H9 (cell line): ENCODE results near the gene EFL1. TPM values are rescaled to one million over a fixed set of nuclear protein-coding genes. Genes with fewer than 3 reads are reported as not detected.

Experiments
- DNase-seq: peaks from one replicate; pipeline ENCODE4 v3.0.0-alpha.2; 2017
- H2AFZ ChIP-seq: one replicate; pipeline ENCODE4 v1.6.1; 2013; ENCODE audit warnings: mild to moderate bottlenecking, low read length, control low read depth, moderate library complexity
- H2AK5ac ChIP-seq: 2 replicates; pipeline ENCODE4 v1.6.1; 2013; ENCODE audit warnings: low read length, control low read depth, mixed read lengths; ENCODE audit not compliant: insufficient read length
- H2BK120ac ChIP-seq: one replicate; pipeline ENCODE4 v1.6.1; 2013; ENCODE audit warnings: low read depth, mild to moderate bottlenecking, low read length, control low read depth, inconsistent platforms; ENCODE audit not compliant: poor library complexity, severe bottlenecking
- H2BK12ac ChIP-seq: 2 replicates; pipeline ENCODE4 v1.6.1; 2013; ENCODE audit warnings: low read length, control low read depth, mixed read lengths, low read depth; ENCODE audit not compliant: insufficient read length
- H2BK15ac ChIP-seq: 2 replicates; pipeline ENCODE4 v1.6.1; 2013; ENCODE audit warnings: low read depth, low read length, control low read depth
- H2BK20ac ChIP-seq: one replicate; pipeline ENCODE4 v1.6.1; 2013; ENCODE audit warnings: low read depth, mild to moderate bottlenecking, low read length, control low read depth, inconsistent platforms; ENCODE audit not compliant: poor library complexity, severe bottlenecking
- H2BK5ac ChIP-seq: 2 replicates; pipeline ENCODE4 v1.6.1; 2013; ENCODE audit warnings: low read length, control low read depth, mixed read lengths; ENCODE audit not compliant: insufficient read length
- H3K14ac ChIP-seq: 2 replicates; pipeline ENCODE4 v1.6.1; 2013; ENCODE audit warnings: low read length, control low read depth; ENCODE audit not compliant: insufficient read depth
- H3K18ac ChIP-seq: 2 replicates; pipeline ENCODE4 v1.6.1; 2013; ENCODE audit warnings: low read depth, mild to moderate bottlenecking, mixed read lengths, low read length, control low read depth; ENCODE audit not compliant: insufficient read length
- H3K23ac ChIP-seq: 2 replicates; pipeline ENCODE4 v1.6.1; 2013; ENCODE audit warnings: low read length, control low read depth, mixed read lengths, low read depth; ENCODE audit not compliant: insufficient read length
- H3K23me2 ChIP-seq: 2 replicates; pipeline ENCODE4 v1.6.1; 2013; ENCODE audit warnings: low read depth, mild to moderate bottlenecking, mixed read lengths, low read length, control low read depth; ENCODE audit not compliant: insufficient read length, poor library complexity, severe bottlenecking
- H3K27ac ChIP-seq: 2 replicates; pipeline ENCODE4 v1.5.1; 2013; ENCODE audit warnings: low read length, control low read depth, mixed read lengths, low read depth; ENCODE audit not compliant: insufficient read length
- H3K27me3 ChIP-seq: 2 replicates; pipeline ENCODE4 v1.6.1; 2013; ENCODE audit warnings: low read length, control low read depth, inconsistent platforms; ENCODE audit not compliant: insufficient read depth
- H3K4ac ChIP-seq: 2 replicates; pipeline ENCODE4 v1.6.1; 2013; ENCODE audit warnings: low read depth, mild to moderate bottlenecking, control low read depth, inconsistent platforms, low read length, moderate library complexity
- H3K4me1 ChIP-seq: 2 replicates; pipeline ENCODE4 v1.6.1; 2013; ENCODE audit warnings: low read length, control low read depth, inconsistent platforms; ENCODE audit not compliant: insufficient read depth
- H3K4me2 ChIP-seq: 2 replicates; pipeline ENCODE4 v1.6.1; 2013; ENCODE audit warnings: low read length, control low read depth, mixed read lengths; ENCODE audit not compliant: insufficient read length, insufficient read depth
- H3K56ac ChIP-seq: 2 replicates; pipeline ENCODE4 v1.6.1; 2013; ENCODE audit warnings: low read depth, mild to moderate bottlenecking, mixed read lengths, low read length, control low read depth; ENCODE audit not compliant: insufficient read length
- H3K79me1 ChIP-seq: 2 replicates; pipeline ENCODE4 v1.6.1; 2013; ENCODE audit warnings: low read depth, mild to moderate bottlenecking, moderate library complexity, low read length, control low read depth, inconsistent platforms; ENCODE audit not compliant: insufficient read depth, poor library complexity, severe bottlenecking
- H3K79me2 ChIP-seq: 2 replicates; pipeline ENCODE4 v1.6.1; 2013; ENCODE audit warnings: low read length, control low read depth, inconsistent platforms; ENCODE audit not compliant: insufficient read depth
- H3K9ac ChIP-seq: 2 replicates; pipeline ENCODE4 v1.6.1; 2013; ENCODE audit warnings: low read length, control low read depth, mixed read lengths; ENCODE audit not compliant: insufficient read length; ENCODE audit errors: extremely low read depth
- H3K9me3 ChIP-seq: one replicate; pipeline ENCODE4 v1.6.1; 2013; ENCODE audit warnings: low read depth, low read length, inconsistent platforms; ENCODE audit not compliant: control insufficient read depth
- H3T11ph ChIP-seq: one replicate; pipeline ENCODE4 v1.6.1; 2013; ENCODE audit warnings: mild to moderate bottlenecking, low read length, control low read depth, inconsistent platforms
- H4K20me1 ChIP-seq: one replicate; pipeline ENCODE4 v1.6.1; 2013; ENCODE audit not compliant: control insufficient read depth, insufficient read length, insufficient read depth
- H4K5ac ChIP-seq: 2 replicates; pipeline ENCODE4 v1.6.1; 2013; ENCODE audit warnings: low read depth, mild to moderate bottlenecking, mixed read lengths, low read length, control low read depth; ENCODE audit not compliant: insufficient read length
- H4K8ac ChIP-seq: replicated peaks from 2 replicates; pipeline ENCODE4 v1.6.1; 2013; ENCODE audit warnings: low read length, control low read depth, mixed read lengths, low read depth; ENCODE audit not compliant: insufficient read length
- H4K91ac ChIP-seq: 2 replicates; pipeline ENCODE4 v1.6.1; 2013; ENCODE audit warnings: low read depth, mild to moderate bottlenecking, moderate library complexity, mixed read lengths, low read length, control low read depth; ENCODE audit not compliant: insufficient read length
- H3K27ac Mint-ChIP-seq, 3 experiments: 2 replicates in 2 of 3; 3 replicates in 1 of 3; pipeline ENCODE4 v1.8.0; 2020 to 2021; ENCODE audit warnings: mixed read lengths in 3 of 3, mild to moderate bottlenecking in 1 of 3, moderate library complexity in 1 of 3
- H3K27me3 Mint-ChIP-seq: 2 replicates; pipeline ENCODE4 v1.8.0; 2021; ENCODE audit warnings: low read depth, mild to moderate bottlenecking, moderate library complexity, mixed read lengths
- H3K36me3 Mint-ChIP-seq, 3 experiments: 2 replicates in 2 of 3; 3 replicates in 1 of 3; pipeline ENCODE4 v1.8.0; 2020 to 2021; ENCODE audit warnings: low read depth in 3 of 3, mixed read lengths in 3 of 3; ENCODE audit not compliant: insufficient read depth in 1 of 3
- H3K4me1 Mint-ChIP-seq, 2 experiments: 2 replicates each; pipeline ENCODE4 v1.8.0; 2020; ENCODE audit warnings: mixed read lengths in 2 of 2
- H3K4me3 Mint-ChIP-seq, 2 experiments: 2 replicates in 1 of 2; 3 replicates in 1 of 2; pipeline ENCODE4 v1.8.0; 2020 to 2021; ENCODE audit warnings: mild to moderate bottlenecking in 2 of 2, mixed read lengths in 2 of 2, moderate library complexity in 1 of 2
- H3K9me3 Mint-ChIP-seq, 2 experiments: 2 replicates in 1 of 2; 3 replicates in 1 of 2; pipeline ENCODE4 v1.8.0; 2020; ENCODE audit warnings: mild to moderate bottlenecking in 2 of 2, mixed read lengths in 2 of 2, moderate library complexity in 1 of 2
- CTCF ChIP-seq: fragments of 200-600 bp; sonication (generic); conservative IDR thresholded peaks from 3 replicates; pipeline ENCODE4 v1.8.0; 2021; ENCODE audit warnings: antibody characterized with exemption, mild to moderate bottlenecking
- WGBS: extraction: QIAGEN DNeasy Blood & Tissue Kit; methylation state at CpG from one replicate; pipeline ENCODE4 v1.1.7; 2013; ENCODE audit warnings: missing lambda C conversion rate, low lambda C conversion rate, mixed read lengths; ENCODE audit not compliant: insufficient read length; ENCODE audit errors: extremely low coverage; 5-methylcytosine and 5-hydroxymethylcytosine counted together
- total RNA-seq: library from RNA; stranded (reverse); gene quantifications from 2 replicates; pipeline ENCODE4 v1.2.1, GENCODE V29; 2021

EFL1 gene
- total RNA-seq, 1 experiment from 2014 or later: 29.4 TPM

DNA sequence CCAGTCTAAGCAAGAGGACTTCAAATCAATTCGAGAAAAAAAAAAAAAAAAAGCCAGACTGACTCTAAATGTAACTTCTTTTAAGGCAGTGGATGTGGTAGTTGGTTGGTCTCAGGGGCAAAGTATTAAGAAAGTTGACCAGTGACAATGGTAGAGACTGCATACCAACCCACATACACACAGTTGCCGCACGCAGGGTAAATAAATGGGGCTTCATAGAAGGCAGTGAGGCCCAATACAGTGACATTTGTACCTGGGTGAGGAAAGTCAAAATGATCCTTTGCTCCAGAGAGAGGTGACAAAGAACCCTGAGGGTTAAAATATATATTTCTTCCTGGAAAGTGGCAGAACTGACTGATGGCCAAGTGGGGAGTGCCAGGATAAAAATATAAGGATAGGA is 116.0 kb downstream of the EFL1 start:
- TF ChIP-seq CTCF: no peak
- no peak overlapping the region for H2BK15ac ChIP-seq
- H2BK5ac ChIP-seq: no peak overlapping the region
- no peaks in the 10 kb centered on the region for H3K9me3 Mint-ChIP-seq
- H3K27me3 Mint-ChIP-seq: no peaks in the 10 kb centered on the region
- no peak overlapping the region for H3K18ac ChIP-seq
- no peak overlapping the region for H2AFZ ChIP-seq
- no peak overlapping the region for H2AK5ac ChIP-seq
- no peak overlapping the region for H2BK20ac ChIP-seq
- H4K20me1 ChIP-seq: no peaks in the 10 kb centered on the region
- H3K79me1 ChIP-seq: no peaks in the 10 kb centered on the region
- no peaks in the 10 kb centered on the region for H3K27me3 ChIP-seq
- no peak overlapping the region for H3K4me2 ChIP-seq
- H3T11ph ChIP-seq: no peak overlapping the region
- no peak overlapping the region for H3K9ac ChIP-seq
- no peaks in the 10 kb centered on the region for H3K4me1 Mint-ChIP-seq
- no peak overlapping the region for H3K4ac ChIP-seq
- no peak for DNase-seq
- H3K23ac ChIP-seq: no peak overlapping the region
- H3K9me3 ChIP-seq: no peaks in the 10 kb centered on the region
- H3K27ac ChIP-seq: no peak overlapping the region
- H3K27ac Mint-ChIP-seq: 0 out of 7 replicates have a peak overlapping the region, but pooled peaks of 1 of the 3 experiments have one; percentile 11
- no peak overlapping the region for H2BK120ac ChIP-seq
- no peak overlapping the region for H3K56ac ChIP-seq
- H4K91ac ChIP-seq: no peak overlapping the region
- no peaks in the 10 kb centered on the region for H3K4me1 ChIP-seq
- H3K4me3 Mint-ChIP-seq: no peak overlapping the region
- no peak overlapping the region for H4K8ac ChIP-seq
- H4K5ac ChIP-seq: no peak overlapping the region
- H3K79me2 ChIP-seq: no peaks in the 10 kb centered on the region
- no peaks in the 10 kb centered on the region for H3K23me2 ChIP-seq
- peaks cover 2 to 18% (median 3%) of the 10 kb centered on the region in 3 experiments; a peak in 6 of 7 replicates for H3K36me3 Mint-ChIP-seq
- no peak overlapping the region for H2BK12ac ChIP-seq
- WGBS: no CpG with 5 or more reads among the region's 3 CpGs
- no peak overlapping the region for H3K14ac ChIP-seq
